Effector memory CD8-positive, alpha-beta T cell (primary cell): ENCODE measurements around the gene TSPAN5.
"Not testable (repeated sequence)": the region's sequence is repeated elsewhere in the genome, so short reads cannot be mapped to it uniquely, and the experiment has no call there.

Source experiments
- ATAC-seq: fragments of 150-1000 bp; cut with Tn5 transposase; replicated peaks from 2 replicates; pipeline ENCODE4 v1.10.0; 2021; ENCODE audit warnings: mild to moderate bottlenecking, moderate library complexity
- DNase-seq, 3 experiments: peaks; one replicate each; pipeline ENCODE4 v3.0.0; 2021
- H3K27ac Mint-ChIP-seq, 2 donors: one replicate each; pipeline ENCODE4 v1.8.0; 2022; ENCODE audit warnings: mild to moderate bottlenecking in 2 of 2, mixed read lengths in 2 of 2, moderate library complexity in 2 of 2
- H3K27me3 Mint-ChIP-seq, 2 donors: one replicate each; pipeline ENCODE4 v1.8.0; 2022; ENCODE audit warnings: mixed read lengths in 2 of 2
- H3K36me3 Mint-ChIP-seq: one replicate; pipeline ENCODE4 v1.8.0; 2022; ENCODE audit warnings: mild to moderate bottlenecking, moderate library complexity, mixed read lengths; ENCODE audit not compliant: insufficient read depth
- H3K4me1 Mint-ChIP-seq, 2 donors: one replicate each; pipeline ENCODE4 v1.8.0; 2022; ENCODE audit warnings: low read depth in 2 of 2, mixed read lengths in 2 of 2
- H3K4me3 Mint-ChIP-seq, 2 donors: one replicate each; pipeline ENCODE4 v1.8.0; 2022; ENCODE audit warnings: mild to moderate bottlenecking in 2 of 2, mixed read lengths in 2 of 2, moderate library complexity in 2 of 2
- H3K9me3 Mint-ChIP-seq, 2 donors: one replicate each; pipeline ENCODE4 v1.8.0; 2022; ENCODE audit warnings: mixed read lengths in 2 of 2

Gene TSPAN5

DNA sequence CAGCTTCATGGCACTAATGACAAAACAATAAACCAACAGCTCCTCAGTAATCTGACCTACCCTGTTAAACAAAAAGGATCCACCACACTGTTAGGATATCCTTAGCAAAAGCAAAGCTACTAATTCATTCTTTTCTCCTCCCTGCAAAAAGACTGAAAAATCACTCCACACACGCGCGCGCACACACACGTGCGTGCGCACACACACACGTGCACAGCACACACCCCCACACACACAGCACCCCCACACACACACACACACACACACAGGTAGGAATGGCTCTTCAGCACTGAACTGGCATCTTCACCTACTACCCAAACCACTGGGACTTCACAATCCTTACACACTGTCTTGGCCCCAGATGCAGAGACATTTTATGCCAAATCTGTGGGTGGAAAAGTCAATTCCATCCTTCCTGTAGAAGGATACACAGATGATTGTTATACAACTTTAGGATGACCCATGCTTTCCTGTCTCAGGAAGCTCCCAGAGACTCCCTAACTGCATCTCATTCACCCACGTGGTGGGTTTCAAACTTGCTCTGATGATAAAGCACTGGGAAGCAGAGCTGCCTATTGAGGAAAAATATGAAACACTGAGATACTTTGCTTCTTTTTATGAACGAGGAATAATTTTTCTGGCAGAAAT lies 102.5 kb downstream of the TSPAN5 start:
- Mint-ChIP-seq H3K27me3 (no peaks in the 10 kb centered on the region), H3K27ac (no peak overlapping the region), H3K4me3 (no peak overlapping the region), H3K36me3 (no peaks in the 10 kb centered on the region), H3K4me1 (peaks cover 3 to 32% of the 10 kb centered on the region in 2 donors), H3K9me3 (no peaks in the 10 kb centered on the region)
- ATAC-seq (no peak), DNase-seq (no peak)

DNA sequence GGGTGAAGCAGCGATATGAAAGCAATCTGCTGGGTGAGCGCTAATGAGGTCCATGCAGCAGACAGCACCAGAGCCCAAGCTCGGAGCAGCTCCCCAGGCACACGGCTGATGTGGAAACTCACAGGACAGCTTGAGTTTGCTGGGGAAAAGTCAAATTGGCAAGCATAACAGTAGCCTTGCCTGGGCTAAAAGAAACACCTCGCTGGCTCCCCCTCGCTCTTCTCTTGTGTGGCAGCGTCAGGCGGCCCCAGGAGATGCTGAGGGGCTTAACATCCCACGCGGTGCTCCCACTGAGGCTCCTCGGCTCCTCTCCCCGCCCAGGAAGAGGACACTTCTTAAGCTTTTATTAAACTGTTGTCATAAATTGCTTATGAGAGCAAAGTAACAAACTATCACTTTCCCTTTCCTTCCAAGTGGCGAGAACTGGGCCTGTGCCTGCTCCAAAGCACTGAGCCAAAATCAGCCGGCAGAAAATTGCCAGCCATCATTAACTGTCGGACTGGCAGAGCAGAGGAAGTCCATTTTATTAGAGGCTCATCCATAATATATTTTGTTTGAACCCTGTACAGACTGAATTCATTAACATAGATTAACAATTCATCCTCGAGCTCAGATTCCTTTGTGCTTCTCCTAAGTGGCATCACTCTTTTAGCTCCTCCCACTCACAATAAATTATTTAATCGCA lies 111.4 kb downstream of the TSPAN5 start:
- Mint-ChIP-seq H3K9me3 (no peaks in the 10 kb centered on the region), H3K27me3 (no peaks in the 10 kb centered on the region), H3K36me3 (peaks cover 3% of the 10 kb centered on the region), H3K27ac (no peak overlapping the region), H3K4me1 (peaks cover 11 to 17% of the 10 kb centered on the region in 2 donors), H3K4me3 (no peak overlapping the region)
- DNase-seq: no peak
- no peak for ATAC-seq

DNA sequence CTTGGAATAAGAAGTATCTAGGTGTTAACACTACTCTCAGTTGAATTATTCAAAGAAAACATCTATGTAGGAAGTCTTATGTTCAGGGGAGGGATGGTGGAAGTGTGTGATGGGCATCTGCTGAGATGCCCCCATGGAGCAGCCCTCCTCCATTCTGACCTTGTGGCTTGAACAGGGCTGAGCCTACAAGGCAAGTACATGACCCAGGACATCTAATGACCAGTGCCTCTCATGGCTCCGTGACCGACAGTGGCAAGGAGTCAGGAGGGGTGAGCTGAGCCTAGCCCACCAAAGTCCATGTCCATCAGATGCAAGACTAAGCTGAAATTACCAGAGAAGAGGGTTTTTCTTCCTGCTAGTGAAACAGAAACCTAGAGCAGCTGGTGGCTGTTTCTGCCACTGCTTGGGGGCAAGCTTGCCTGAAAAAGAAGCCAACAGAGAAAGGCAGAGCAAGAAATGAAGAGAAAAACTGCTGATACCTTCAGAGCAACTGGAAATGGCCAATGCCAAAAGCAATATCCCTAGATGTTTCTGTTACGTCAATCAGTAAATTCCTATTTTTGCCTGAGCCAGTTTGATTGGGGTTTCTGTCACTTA lies 113.5 kb downstream of the TSPAN5 start:
- no peak overlapping the region for H3K4me3 Mint-ChIP-seq
- peak overlapping the region in 1 of 2 donors; percentile 20 for H3K27ac Mint-ChIP-seq

DNA sequence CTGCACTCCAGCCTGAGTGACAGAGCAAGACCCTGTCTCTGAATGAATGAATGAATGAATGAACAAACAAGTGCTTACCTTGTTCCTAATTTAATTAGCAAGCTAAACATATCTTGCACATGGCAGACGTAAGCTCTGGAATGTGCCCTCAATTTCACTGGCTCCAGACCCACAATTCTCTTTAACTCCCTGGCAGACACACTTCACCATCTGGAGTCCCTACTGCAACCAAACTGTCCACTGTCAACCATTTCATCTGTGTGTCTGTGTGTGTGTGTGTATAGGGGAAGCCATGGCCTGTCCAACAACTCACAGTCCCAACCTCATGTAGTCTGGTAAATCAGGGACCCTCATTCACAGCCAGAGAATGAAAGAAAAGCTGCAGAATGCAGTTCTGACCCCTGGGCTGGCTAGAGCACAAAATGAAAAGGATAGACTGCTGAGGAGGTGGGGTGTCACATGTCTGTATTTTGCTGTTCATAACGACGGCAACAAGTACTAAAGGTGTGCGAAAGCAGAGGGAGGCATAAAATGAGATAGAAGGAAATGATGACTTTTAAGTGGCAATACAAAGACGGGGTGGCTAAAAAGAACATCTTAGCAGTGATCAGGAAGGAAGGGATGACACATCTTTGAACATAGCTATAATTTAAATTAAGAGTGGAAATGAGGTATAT lies 114.1 kb downstream of the TSPAN5 start:
- Mint-ChIP-seq H3K4me1 (peaks cover 11 to 24% of the 10 kb centered on the region in 2 donors), H3K27ac (peak overlapping the region in 1 of 2 donors; percentile 20), H3K4me3 (no peak overlapping the region), H3K36me3 (no peaks in the 10 kb centered on the region), H3K9me3 (no peaks in the 10 kb centered on the region), H3K27me3 (no peaks in the 10 kb centered on the region)
- ATAC-seq (no peak), DNase-seq (no peak)

More for the DNA sequence above, 113.5 kb downstream of the TSPAN5 start:
- no peak for DNase-seq
- Mint-ChIP-seq H3K4me1 (peaks cover 11 to 24% of the 10 kb centered on the region in 2 donors), H3K27me3 (no peaks in the 10 kb centered on the region), H3K36me3 (peaks cover 3% of the 10 kb centered on the region), H3K9me3 (no peaks in the 10 kb centered on the region)
- no peak for ATAC-seq

DNA sequence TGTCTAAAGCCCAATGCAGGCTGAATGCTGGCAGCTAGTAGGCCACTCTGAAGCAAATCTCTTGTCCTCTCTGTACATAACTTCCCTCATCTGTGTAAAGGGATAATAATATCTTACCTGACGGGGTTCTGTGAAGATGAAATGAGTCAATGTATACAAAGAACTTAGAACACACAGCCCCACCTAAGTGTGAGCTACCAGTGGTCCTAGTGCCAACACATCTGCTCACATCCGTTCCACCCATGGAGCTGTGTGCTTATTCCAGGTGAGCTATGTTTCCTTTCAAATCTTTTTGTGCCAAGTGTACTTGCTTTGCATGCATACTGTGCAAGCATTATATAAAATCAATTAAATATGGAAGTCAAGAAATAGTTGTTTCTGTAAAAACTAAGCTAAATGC lies 116.4 kb downstream of the TSPAN5 start:
- H3K27me3 Mint-ChIP-seq: no peaks in the 10 kb centered on the region
- DNase-seq (no peak), ATAC-seq (no peak)
- no peak overlapping the region for H3K4me3 Mint-ChIP-seq
- H3K9me3 Mint-ChIP-seq: no peaks in the 10 kb centered on the region
- no peak overlapping the region for H3K27ac Mint-ChIP-seq
- no peaks in the 10 kb centered on the region for H3K36me3 Mint-ChIP-seq
- peaks cover 13 to 24% of the 10 kb centered on the region in 2 donors for H3K4me1 Mint-ChIP-seq

DNA sequence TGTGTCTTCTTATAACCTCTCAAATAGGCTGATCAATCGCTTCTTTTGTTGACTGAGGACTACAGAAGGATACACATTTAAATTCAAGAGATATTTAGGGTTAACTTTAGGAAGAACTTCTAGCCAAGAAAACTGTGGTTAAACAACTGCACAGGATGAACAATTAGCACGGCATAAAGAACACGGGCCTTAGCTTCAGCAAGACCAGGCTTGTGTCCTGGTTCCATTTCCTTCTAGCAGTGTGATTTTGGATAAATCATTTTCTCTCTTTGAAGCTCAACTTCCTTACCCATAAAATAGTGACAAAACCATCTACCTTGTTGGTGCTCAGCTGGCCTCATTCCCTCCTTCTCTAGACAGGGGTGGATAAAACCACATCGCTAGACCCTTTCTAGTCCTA lies 117.6 kb downstream of the TSPAN5 start:
- Mint-ChIP-seq H3K4me1 (peaks cover 10 to 18% of the 10 kb centered on the region in 2 donors), H3K9me3 (no peaks in the 10 kb centered on the region), H3K27me3 (no peaks in the 10 kb centered on the region), H3K27ac (no peak overlapping the region), H3K36me3 (no peaks in the 10 kb centered on the region), H3K4me3 (no peak overlapping the region)
- DNase-seq (no peak), ATAC-seq (no peak)

DNA sequence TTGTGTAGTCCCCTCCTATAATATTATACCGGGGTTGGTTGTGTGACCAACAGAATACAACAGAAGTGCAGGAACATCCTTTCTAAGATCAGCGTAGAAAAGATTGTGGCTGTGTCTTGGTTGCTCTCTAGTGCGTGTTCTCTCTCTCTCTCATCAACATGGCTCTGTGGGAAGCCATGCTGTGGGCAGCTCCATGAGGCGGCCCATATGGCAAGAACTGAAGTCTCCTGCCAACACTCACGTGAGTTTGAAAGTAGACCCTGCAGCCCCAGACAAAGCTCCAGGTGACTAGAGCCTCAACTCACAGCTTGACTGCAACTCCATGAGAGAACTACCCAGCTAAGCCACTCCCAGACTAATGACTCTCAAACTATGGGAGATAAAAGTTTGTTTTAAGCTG lies 118.7 kb downstream of the TSPAN5 start:
- no peaks in the 10 kb centered on the region for H3K27me3 Mint-ChIP-seq
- DNase-seq (no peak), ATAC-seq (no peak)
- peaks cover 7 to 18% of the 10 kb centered on the region in 2 donors for H3K4me1 Mint-ChIP-seq
- no peak overlapping the region for H3K4me3 Mint-ChIP-seq
- H3K36me3 Mint-ChIP-seq: no peaks in the 10 kb centered on the region
- H3K9me3 Mint-ChIP-seq: no peaks in the 10 kb centered on the region
- H3K27ac Mint-ChIP-seq: peak overlapping the region in 1 of 2 donors; percentile 58

DNA sequence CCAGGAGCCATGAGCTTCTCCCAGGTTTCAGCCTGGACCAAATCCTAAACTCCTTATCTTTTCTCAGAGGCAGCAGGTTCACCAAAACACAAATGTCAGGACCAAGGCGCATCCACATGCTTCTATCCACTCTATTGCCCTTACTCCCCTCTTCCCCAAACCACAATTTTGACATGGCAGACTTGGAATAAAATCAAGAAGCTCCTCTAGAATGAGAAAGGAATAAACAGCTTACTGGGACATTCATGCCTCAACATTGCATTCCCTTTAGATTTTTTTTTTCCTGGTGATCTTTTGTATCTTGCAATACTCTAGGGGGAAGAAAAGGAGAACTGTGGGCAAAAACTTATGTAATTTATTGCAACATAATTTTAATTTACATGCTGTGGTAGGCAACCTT lies 119.1 kb downstream of the TSPAN5 start:
- ATAC-seq (no peak), DNase-seq (no peak)
- Mint-ChIP-seq H3K36me3 (no peaks in the 10 kb centered on the region), H3K27ac (peak overlapping the region in 1 of 2 donors; percentile 58), H3K27me3 (no peaks in the 10 kb centered on the region), H3K4me1 (peaks cover 3 to 16% of the 10 kb centered on the region in 2 donors), H3K4me3 (no peak overlapping the region), H3K9me3 (no peaks in the 10 kb centered on the region)

DNA sequence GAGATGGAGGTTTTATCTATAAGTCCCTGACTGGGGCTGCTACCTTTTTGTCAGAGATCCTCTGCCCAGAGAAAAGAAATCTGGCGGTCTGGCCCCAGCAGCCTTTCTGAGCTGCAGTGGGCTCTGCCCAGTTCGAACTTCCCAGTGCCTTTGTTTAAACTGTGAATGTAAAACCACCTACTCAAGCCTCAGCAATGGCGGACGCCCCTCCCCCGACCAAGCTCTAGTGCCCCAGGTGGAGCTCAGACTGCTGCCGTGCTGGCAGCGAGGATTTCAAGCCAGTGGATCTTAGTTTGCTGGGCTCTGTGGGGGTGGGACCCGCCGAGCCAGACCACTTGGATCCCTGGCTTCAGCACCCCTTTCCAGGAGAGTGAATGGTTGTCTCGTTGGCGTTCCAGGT lies 121.8 kb downstream of the TSPAN5 start:
- ATAC-seq: no peak
- H3K9me3 Mint-ChIP-seq: peaks cover 0 to 2% of the 10 kb centered on the region in 2 donors
- H3K4me3 Mint-ChIP-seq: no peak overlapping the region
- H3K4me1 Mint-ChIP-seq: peaks cover 5 to 25% of the 10 kb centered on the region in 2 donors
- H3K36me3 Mint-ChIP-seq: peaks cover 3% of the 10 kb centered on the region
- H3K27ac Mint-ChIP-seq: no peak overlapping the region
- no peaks in the 10 kb centered on the region for H3K27me3 Mint-ChIP-seq
- DNase-seq: no peak

DNA sequence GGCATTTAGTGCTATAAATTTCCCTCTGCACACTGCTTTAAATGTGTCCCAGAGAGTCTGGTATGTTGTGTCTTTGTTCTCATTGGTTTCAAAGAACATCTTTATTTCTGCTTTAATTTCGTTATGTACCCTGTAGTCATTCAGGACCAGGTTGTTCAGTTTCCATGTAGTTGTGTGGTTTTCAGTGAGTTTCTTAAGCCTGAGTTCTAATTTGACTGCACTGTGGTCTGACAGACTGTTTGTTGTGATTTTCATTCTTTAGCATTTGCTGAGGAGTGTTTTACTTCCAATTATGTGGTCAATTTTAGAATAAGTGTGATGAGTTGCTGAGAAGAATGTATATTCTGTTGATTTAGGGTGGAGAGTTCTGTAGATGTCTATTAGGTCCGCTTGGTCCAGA lies 124.3 kb downstream of the TSPAN5 start:
- not testable (repeated sequence) for H3K9me3 Mint-ChIP-seq, H3K36me3 Mint-ChIP-seq, H3K4me3 Mint-ChIP-seq, H3K27me3 Mint-ChIP-seq, DNase-seq, ATAC-seq
- Mint-ChIP-seq H3K4me1 (peaks cover 13 to 29% of the 10 kb centered on the region in 2 donors), H3K27ac (peak overlapping the region; percentile 24 to 53)

DNA sequence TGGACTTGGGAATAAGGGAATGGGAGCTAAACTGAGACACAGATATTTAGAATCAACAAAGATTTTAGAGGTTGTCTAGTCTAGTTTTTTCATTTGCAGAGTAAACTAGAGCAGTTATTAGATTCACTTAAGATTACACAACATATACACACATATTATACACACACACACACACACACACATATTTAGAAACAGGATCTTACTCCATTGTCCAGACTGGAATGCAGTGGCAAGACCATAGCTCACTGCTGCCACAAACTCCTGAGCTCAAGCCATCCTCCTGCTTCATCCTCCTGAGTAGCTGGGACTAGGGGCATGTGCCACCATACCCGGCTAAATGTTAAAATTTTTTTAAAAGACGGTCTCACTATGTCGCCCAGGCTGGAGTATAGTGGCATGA lies 127.8 kb downstream of the TSPAN5 start:
- no peak overlapping the region for H3K4me3 Mint-ChIP-seq
- peaks cover 19 to 43% of the 10 kb centered on the region in 2 donors for H3K4me1 Mint-ChIP-seq
- no peak overlapping the region for H3K27ac Mint-ChIP-seq
- no peaks in the 10 kb centered on the region for H3K27me3 Mint-ChIP-seq
- peaks cover 0 to 2% of the 10 kb centered on the region in 2 donors for H3K9me3 Mint-ChIP-seq
- DNase-seq (no peak), ATAC-seq (no peak)
- peaks cover 3% of the 10 kb centered on the region for H3K36me3 Mint-ChIP-seq

DNA sequence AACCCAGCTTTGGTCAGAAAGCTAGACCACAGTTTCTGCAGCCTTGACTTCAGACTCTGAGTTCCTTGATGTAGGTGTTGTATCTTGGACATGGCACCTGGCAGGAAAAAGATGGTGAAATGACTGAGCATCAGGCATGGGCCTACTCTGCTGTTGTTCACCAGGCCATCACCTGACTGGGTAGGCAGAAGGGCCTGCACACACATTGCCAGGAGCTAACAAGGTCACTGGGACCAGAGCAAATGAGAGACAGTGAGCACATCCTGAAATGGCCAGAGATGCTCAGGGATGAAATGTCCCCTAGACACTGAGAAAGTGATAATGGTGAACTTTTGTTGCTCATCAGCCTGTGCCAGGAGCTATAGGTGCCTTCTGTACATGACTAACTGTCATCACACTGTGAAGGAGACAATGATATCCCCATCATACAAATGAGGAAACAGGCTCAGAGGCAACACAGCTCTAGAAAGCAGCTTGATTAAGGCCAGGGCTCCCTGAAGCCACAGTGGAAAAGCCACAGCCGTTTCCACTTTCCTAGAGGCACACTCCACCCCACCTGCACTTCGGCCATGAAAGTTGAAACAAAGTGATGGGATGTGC lies 128.3 kb downstream of the TSPAN5 start:
- Mint-ChIP-seq H3K4me1 (peaks cover 19 to 43% of the 10 kb centered on the region in 2 donors), H3K4me3 (no peak overlapping the region), H3K9me3 (peaks cover 0 to 2% of the 10 kb centered on the region in 2 donors), H3K27ac (no peak overlapping the region), H3K36me3 (peaks cover 3% of the 10 kb centered on the region), H3K27me3 (no peaks in the 10 kb centered on the region)
- DNase-seq (no peak), ATAC-seq (no peak)

DNA sequence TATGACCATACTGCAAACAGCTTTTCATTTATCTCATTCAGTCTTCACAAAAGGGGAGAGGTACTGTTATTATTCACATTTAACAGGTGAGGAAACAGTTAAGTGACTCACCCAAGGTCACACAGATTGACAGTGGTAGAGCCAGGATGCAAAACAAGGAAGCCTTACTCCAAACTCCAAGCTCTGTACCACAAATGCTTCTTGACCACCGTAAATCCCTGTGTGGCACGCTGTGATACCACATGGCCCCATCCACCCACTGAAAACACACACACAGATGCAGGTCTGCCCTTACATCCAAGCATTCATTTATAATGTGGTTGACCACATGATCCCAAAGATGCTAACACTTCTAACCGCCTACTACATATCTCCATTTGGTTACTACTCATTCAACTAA lies 129.5 kb downstream of the TSPAN5 start:
- peaks cover 17 to 36% of the 10 kb centered on the region in 2 donors for H3K4me1 Mint-ChIP-seq
- H3K4me3 Mint-ChIP-seq: no peak overlapping the region
- H3K27ac Mint-ChIP-seq: peak overlapping the region in 1 of 2 donors; percentile 15
- H3K27me3 Mint-ChIP-seq: no peaks in the 10 kb centered on the region
- H3K9me3 Mint-ChIP-seq: peaks cover 0 to 2% of the 10 kb centered on the region in 2 donors
- DNase-seq (no peak), ATAC-seq (no peak)
- peaks cover under 1% of the 10 kb centered on the region for H3K36me3 Mint-ChIP-seq
